Breast epithelium (tissue), 4 donors: Measurements from ENCODE around the gene CADM3. TPM values are rescaled to one million over a fixed set of nuclear protein-coding genes. Genes with fewer than 3 reads are reported as not detected.

ENCODE experiments used
- DNase-seq, 2 donors: peaks; one replicate each; pipeline ENCODE4 v3.0.0-alpha.2; 2019; ENCODE audit warnings: low spot score in 2 of 2
- H3K27ac ChIP-seq, 2 donors: fragments of 200-600 bp; sonication (generic) in 1 of 2; one replicate each; pipeline ENCODE4 v1.5.1; 2016 to 2019; ENCODE audit warnings: mild to moderate bottlenecking in 1 of 2
- H3K27me3 ChIP-seq, 2 donors: fragments of 200-600 bp; sonication (generic) in 1 of 2; one replicate each; pipeline versions ENCODE4 v1.5.1 to v1.6.0; 2017 to 2019; ENCODE audit warnings: control low read depth in 1 of 2, mild to moderate bottlenecking in 1 of 2
- H3K36me3 ChIP-seq: fragments of 200-600 bp; one replicate; pipeline ENCODE4 v1.5.1; 2019
- H3K4me1 ChIP-seq, 2 donors: fragments of 200-600 bp; sonication (generic); one replicate each; pipeline ENCODE4 v1.5.1; 2016 to 2019; ENCODE audit warnings: control low read depth in 1 of 2
- H3K4me3 ChIP-seq, 3 donors: fragments of 200-600 bp; sonication (generic); 1 replicate in 2 of 3; 2 replicates in 1 of 3; pipeline ENCODE4 v1.5.1; 2016 to 2019; ENCODE audit warnings: mild to moderate bottlenecking in 3 of 3, moderate library complexity in 2 of 3
- H3K9me3 ChIP-seq, 2 donors: fragments of 200-600 bp; sonication (generic) in 1 of 2; one replicate each; pipeline ENCODE4 v1.5.1; 2016 to 2019; ENCODE audit warnings: control low read depth in 1 of 2
- CTCF ChIP-seq, 3 donors: fragments of 450-650 bp; IDR thresholded peaks; one replicate each; pipeline ENCODE4 v1.5.1; 2016 to 2017; ENCODE audit warnings: antibody characterized with exemption in 3 of 3, mild to moderate bottlenecking in 3 of 3, moderate library complexity in 3 of 3
- POLR2A ChIP-seq: fragments of 450-650 bp; IDR thresholded peaks from one replicate; pipeline ENCODE4 v1.6.1; 2016; ENCODE audit warnings: antibody characterized with exemption, mild to moderate bottlenecking, moderate library complexity
- POLR2AphosphoS5 ChIP-seq, 3 donors: sonication (generic); formaldehyde crosslinking; IDR thresholded peaks; one replicate each; pipeline ENCODE4 v1.6.1; 2017; ENCODE audit warnings: antibody characterized with exemption in 3 of 3
- intact Hi-C: fragments of 100-400 bp; cut with DNase I; formaldehyde crosslinking; loops from one replicate; pipeline ENCODE4 v1.15.1; 2023; ENCODE audit warnings: low total_unique reads
- total RNA-seq, 3 donors: library from RNA; depleted of rRNA; stranded (reverse); fragments of >200 nt; gene quantifications; one replicate each; pipeline ENCODE4 v1.1.0, GENCODE V29; 2016

Gene CADM3
- total RNA-seq, 3 donors from 2014 or later, result 5.2 to 22.6 (median 15.2) TPM

- Histone ChIP-seq H3K9me3 (no peaks in the 10 kb centered on the region), H3K27ac (no peak overlapping the region), H3K36me3 (no peaks in the 10 kb centered on the region), H3K27me3 (peaks cover 0 to 6% of the 10 kb centered on the region in 2 donors), H3K4me1 (no peaks in the 10 kb centered on the region), H3K4me3 (no peak overlapping the region)
- TF ChIP-seq CTCF (IDR thresholded peaks at IDR 0.05) (no peak), POLR2A (no peak), POLR2AphosphoS5 (IDR thresholded peaks at IDR 0.05) (no peak)
- intact Hi-C loops, result no loop called here
- no peak for DNase-seq
These were observed 19.0 kb downstream of the CADM3 start for GRCh38 chr1:159190441-159190840.

GRCh38 chr1:159196543-159196942 lies 25.1 kb downstream of the CADM3 start:
- Histone ChIP-seq H3K9me3 (no peaks in the 10 kb centered on the region), H3K27ac (no peak overlapping the region), H3K27me3 (no peaks in the 10 kb centered on the region), H3K4me1 (no peaks in the 10 kb centered on the region), H3K36me3 (no peaks in the 10 kb centered on the region), H3K4me3 (no peak overlapping the region)
- intact Hi-C loops, result no loop called here
- DNase-seq, result no peak
- TF ChIP-seq CTCF (IDR thresholded peaks at IDR 0.05), result no peak
- TF ChIP-seq POLR2AphosphoS5 (IDR thresholded peaks at IDR 0.05), result no peak
- no peak for TF ChIP-seq POLR2A

GRCh38 chr1:159197561-159198557 lies 26.4 kb downstream of the CADM3 start:
- peak; percentile 60 to 85 (median 81) for TF ChIP-seq CTCF (IDR thresholded peaks at IDR 0.05)
- TF ChIP-seq POLR2A, result no peak
- no peak for TF ChIP-seq POLR2AphosphoS5 (IDR thresholded peaks at IDR 0.05)
- H3K27ac ChIP-seq, result no peak overlapping the region
- intact Hi-C loops, result no loop called here
- no peak overlapping the region for H3K4me3 ChIP-seq
- H3K4me1 ChIP-seq, result no peaks in the 10 kb centered on the region
- H3K36me3 ChIP-seq, result no peaks in the 10 kb centered on the region
- no peaks in the 10 kb centered on the region for H3K27me3 ChIP-seq
- no peaks in the 10 kb centered on the region for H3K9me3 ChIP-seq
- DNase-seq, result peak; percentile 55 to 61

- Histone ChIP-seq H3K36me3 (no peaks in the 10 kb centered on the region), H3K27me3 (no peaks in the 10 kb centered on the region), H3K9me3 (no peaks in the 10 kb centered on the region), H3K27ac (no peak overlapping the region), H3K4me1 (no peaks in the 10 kb centered on the region), H3K4me3 (peak overlapping the region in 1 of 3 donors; percentile 20)
- DNase-seq, result no peak
- intact Hi-C loops, result no loop called here
- no peak for TF ChIP-seq CTCF (IDR thresholded peaks at IDR 0.05)
- no peak for TF ChIP-seq POLR2AphosphoS5 (IDR thresholded peaks at IDR 0.05)
- no peak for TF ChIP-seq POLR2A
These were observed 28.5 kb downstream of the CADM3 start for GRCh38 chr1:159199901-159200300.

- Histone ChIP-seq H3K27ac (no peak overlapping the region), H3K4me1 (no peaks in the 10 kb centered on the region), H3K27me3 (no peaks in the 10 kb centered on the region), H3K9me3 (no peaks in the 10 kb centered on the region), H3K36me3 (no peaks in the 10 kb centered on the region), H3K4me3 (peak overlapping the region; percentile 20 to 37 (median 25))
- intact Hi-C loops, result no loop called here
- TF ChIP-seq POLR2AphosphoS5 (IDR thresholded peaks at IDR 0.05) (no peak), CTCF (IDR thresholded peaks at IDR 0.05) (no peak), POLR2A (no peak)
- no peak for DNase-seq
These were observed 29.4 kb downstream of the CADM3 start for GRCh38 chr1:159200769-159201168.
